ENCODE data around the gene AKAP7.

GRCh38 chr6:131125431-131125830 lies 9.8 kb upstream of the AKAP7 start:
- TF ChIP-seq CTCF (IDR thresholded peaks at IDR 0.05) (no peak), ZFX (IDR thresholded peaks at IDR 0.05; ENCODE audit: borderline replicate concordance) (no peak)

Data from 22Rv1 (cell line).